B cell (primary cell): ENCODE data around the gene RNF157. TPM values are rescaled to one million over a fixed set of nuclear protein-coding genes. Genes with fewer than 3 reads are reported as not detected.

Experiments used
- ATAC-seq: fragments of 200-7000 bp; cut with Tn5 transposase; one replicate; pipeline ENCODE4 v1.10.0; 2021; ENCODE audit warnings: low read depth, mild to moderate bottlenecking, moderate number of reproducible peaks, moderate library complexity
- CTCF ChIA-PET: fragments of 350-600 bp; sonication (Branson Sonifier 250); formaldehyde crosslinking; loops from one replicate; lab custom pipeline; 2021; ENCODE audit warnings: antibody characterized with exemption, inconsistent platforms; lab: Charles Lee
- POLR2A ChIA-PET: fragments of 350-600 bp; sonication (Branson Sonifier 250); formaldehyde crosslinking; loops from one replicate; lab custom pipeline; 2021; ENCODE audit warnings: antibody characterized with exemption; lab: Charles Lee
- DNase-seq: peaks from one replicate; pipeline ENCODE4 v3.0.0; 2013
- H2AFZ ChIP-seq: 2 replicates; pipeline ENCODE4 v1.6.1; 2012; ENCODE audit warnings: mild to moderate bottlenecking, low read depth, low read length; ENCODE audit not compliant: insufficient read depth, poor library complexity, severe bottlenecking
- H3K27ac ChIP-seq, 2 donors: 1 replicate in 1 of 2; 2 replicates in 1 of 2; pipeline ENCODE4 v1.5.1; 2012 to 2013; ENCODE audit warnings: low read length in 2 of 2, mild to moderate bottlenecking in 2 of 2, moderate library complexity in 1 of 2
- H3K27me3 ChIP-seq, 4 experiments: fragments of 200-600 bp in 1 of 4; sonication (generic) in 1 of 4; replicated peaks in 1 of 4; 1 replicate in 2 of 4; 2 replicates in 2 of 4; pipeline versions ENCODE4 v1.6.1 to v1.7.0; 2013 to 2016; ENCODE audit warnings: low read length in 3 of 4, mild to moderate bottlenecking in 2 of 4, mixed read lengths in 1 of 4, moderate library complexity in 1 of 4; ENCODE audit not compliant: insufficient read depth in 4 of 4, control insufficient read depth in 3 of 4; ENCODE audit errors: control extremely low read depth in 1 of 4
- H3K36me3 ChIP-seq, 2 experiments: replicated peaks in 1 of 2; 1 replicate in 1 of 2; 2 replicates in 1 of 2; pipeline versions ENCODE4 v1.6.1 to v1.7.1; 2013; ENCODE audit warnings: low read length in 1 of 2; ENCODE audit not compliant: insufficient read depth in 2 of 2, control insufficient read depth in 1 of 2; ENCODE audit errors: control extremely low read depth in 1 of 2, extremely low read depth in 1 of 2
- H3K4me1 ChIP-seq, 2 donors: fragments of 200-600 bp in 1 of 2; sonication (generic) in 1 of 2; 1 replicate in 1 of 2; 2 replicates in 1 of 2; pipeline versions ENCODE4 v1.5.1 to v1.6.1; 2013 to 2017; ENCODE audit warnings: low read length in 2 of 2; ENCODE audit not compliant: control insufficient read depth in 2 of 2, insufficient read depth in 2 of 2
- H3K4me2 ChIP-seq: replicated peaks from 2 replicates; pipeline ENCODE3; 2012; ENCODE audit warnings: mild to moderate bottlenecking, low read depth, low read length; ENCODE audit not compliant: poor library complexity, severe bottlenecking
- H3K4me3 ChIP-seq, 5 experiments: fragments of 200-600 bp in 1 of 5; sonication (generic) in 1 of 5; 1 replicate in 3 of 5; 2 replicates in 2 of 5; pipeline versions ENCODE4 v1.5.1 to v1.7.0; 2011 to 2016; ENCODE audit warnings: low read length in 4 of 5, mild to moderate bottlenecking in 4 of 5, low read depth in 2 of 5, control low read depth in 1 of 5, moderate library complexity in 1 of 5; ENCODE audit not compliant: insufficient read depth in 1 of 5; ENCODE audit errors: control extremely low read depth in 1 of 5, extremely low read depth in 1 of 5
- H3K79me2 ChIP-seq: fragments of 200-600 bp; sonication (generic); one replicate; pipeline ENCODE4 v1.6.0; 2016; ENCODE audit warnings: low read length; ENCODE audit not compliant: control insufficient read depth, insufficient read depth
- H3K9ac ChIP-seq: fragments of 200-600 bp; sonication (generic); 2 replicates; pipeline ENCODE4 v1.6.1; 2017; ENCODE audit warnings: mild to moderate bottlenecking, low read length, moderate library complexity
- H3K9me3 ChIP-seq, 3 donors: one replicate each; pipeline versions ENCODE4 v1.6.1 to v1.7.1; 2013; ENCODE audit warnings: low read length in 2 of 3; ENCODE audit not compliant: control insufficient read depth in 2 of 3, insufficient read depth in 1 of 3; ENCODE audit errors: control extremely low read depth in 1 of 3
- H4K20me1 ChIP-seq: 2 replicates; pipeline ENCODE4 v1.6.0; 2012; ENCODE audit warnings: mild to moderate bottlenecking, low read length; ENCODE audit not compliant: insufficient read depth, control insufficient read depth, poor library complexity, severe bottlenecking
- H3K27ac Mint-ChIP-seq: one replicate; pipeline ENCODE4 v1.8.0; 2021; ENCODE audit warnings: mixed read lengths
- H3K27me3 Mint-ChIP-seq: one replicate; pipeline ENCODE4 v1.8.0; 2021; ENCODE audit warnings: mixed read lengths
- H3K4me1 Mint-ChIP-seq: one replicate; pipeline ENCODE4 v1.8.0; 2021; ENCODE audit warnings: mixed read lengths
- H3K4me3 Mint-ChIP-seq: one replicate; pipeline ENCODE4 v1.8.0; 2021; ENCODE audit warnings: mixed read lengths
- H3K9me3 Mint-ChIP-seq: one replicate; pipeline ENCODE4 v1.8.0; 2022; ENCODE audit warnings: mixed read lengths; ENCODE audit not compliant: insufficient read depth
- EZH2 ChIP-seq: IDR thresholded peaks from 2 replicates; pipeline ENCODE4 v1.6.1; 2012; ENCODE audit warnings: borderline replicate concordance, low read depth, mild to moderate bottlenecking, moderate library complexity, low read length; ENCODE audit not compliant: insufficient read depth, poor library complexity, severe bottlenecking
- WGBS: methylation state at CpG from one replicate; pipeline ENCODE4 v1.1.5; 2013; ENCODE audit warnings: missing lambda C conversion rate; ENCODE audit not compliant: insufficient coverage; 5-methylcytosine and 5-hydroxymethylcytosine counted together
- intact Hi-C: fragments of 100-400 bp; cut with micrococcal nuclease; formaldehyde crosslinking; loops from one replicate; pipeline ENCODE4 v1.10.0; 2022
- polyA plus RNA-seq: library from polyadenylated mRNA; depleted of rRNA; stranded (reverse); fragments of >200 nt; gene quantifications from 2 replicates; pipeline ENCODE4 v1.2.3, GENCODE V29; 2012
- total RNA-seq, 2 donors: library from RNA; stranded (reverse); fragments of 120-200 nt in 1 of 2; gene quantifications; 1 replicate in 1 of 2; 2 replicates in 1 of 2; pipeline versions ENCODE4 v1.2.3 to v1.2.4, GENCODE V29; 2013 to 2022
- TF ChIP-seq, protein P1 (sequence below): fragments of 200-600 bp; IDR thresholded peaks from one replicate; pipeline ENCODE4 v1.8.0; 2022; ENCODE audit warnings: antibody characterized with exemption, mild to moderate bottlenecking

RNF157 gene
- total and polyA plus RNA-seq, 2 donors (not counting 1 experiment from before 2014, with no cell fraction given): 0.54 to 1.2 TPM

DNA sequence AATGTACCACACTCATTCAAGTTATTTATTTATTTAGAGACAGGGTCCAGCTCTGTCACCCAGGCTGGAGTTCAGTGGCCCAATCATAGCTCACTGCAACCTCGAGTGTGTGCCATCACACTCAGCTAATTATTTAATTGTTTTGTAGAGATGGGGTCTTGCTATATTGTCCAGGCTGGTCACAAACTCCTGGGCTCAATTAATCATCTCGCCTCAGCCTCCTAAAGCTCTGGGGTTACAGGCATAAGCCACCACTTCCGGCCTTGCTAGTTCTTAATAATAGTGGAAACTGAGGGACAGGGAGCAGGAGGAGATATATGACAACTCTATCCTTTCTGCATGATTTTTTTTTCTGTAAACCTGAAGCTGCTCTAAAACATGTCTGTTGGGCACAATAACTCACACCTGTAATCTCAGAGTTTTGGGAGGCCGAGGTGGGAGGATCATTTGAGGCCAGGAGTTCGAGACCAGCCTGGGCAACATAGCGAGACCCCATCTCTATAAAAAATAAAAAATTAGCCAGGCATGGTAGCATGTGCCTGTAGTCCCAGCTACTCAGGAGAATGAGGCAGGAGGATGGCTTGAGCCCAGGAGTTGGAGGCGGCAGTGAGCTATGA is 125.0 kb downstream of the RNF157 start:
- POLR2A ChIA-PET: interaction anchor here (0.5 kb wide), 1 partner anchor 165 kb away, joined by 5 read pairs; no protein-coding TSS in a partner anchor
- no peaks in the 10 kb centered on the region for H3K9me3 ChIP-seq
- CTCF ChIA-PET: interaction anchor here (1.4 to 16.8 kb wide), 3 partner anchors 159 to 189 kb away, joined by 3 to 435 read pairs (median 3); no protein-coding TSS in a partner anchor
- no peak overlapping the region for H3K4me2 ChIP-seq
- intact Hi-C loops: no loop called here
- 100% methylated on average over 3 of the region's 7 CpGs for WGBS
- H3K79me2 ChIP-seq: no peaks in the 10 kb centered on the region
- Mint-ChIP-seq H3K4me1 (no peaks in the 10 kb centered on the region), H3K9me3 (no peaks in the 10 kb centered on the region), H3K27ac (no peak overlapping the region), H3K27me3 (no peaks in the 10 kb centered on the region), H3K4me3 (no peak overlapping the region)
- no peaks in the 10 kb centered on the region for H3K36me3 ChIP-seq
- DNase-seq (no peak), ATAC-seq (no peak)
- H3K9ac ChIP-seq: no peak overlapping the region
- H2AFZ ChIP-seq: no peak overlapping the region
- H3K4me1 ChIP-seq: no peaks in the 10 kb centered on the region
- H3K4me3 ChIP-seq: no peak overlapping the region
- TF ChIP-seq, protein P1, sequence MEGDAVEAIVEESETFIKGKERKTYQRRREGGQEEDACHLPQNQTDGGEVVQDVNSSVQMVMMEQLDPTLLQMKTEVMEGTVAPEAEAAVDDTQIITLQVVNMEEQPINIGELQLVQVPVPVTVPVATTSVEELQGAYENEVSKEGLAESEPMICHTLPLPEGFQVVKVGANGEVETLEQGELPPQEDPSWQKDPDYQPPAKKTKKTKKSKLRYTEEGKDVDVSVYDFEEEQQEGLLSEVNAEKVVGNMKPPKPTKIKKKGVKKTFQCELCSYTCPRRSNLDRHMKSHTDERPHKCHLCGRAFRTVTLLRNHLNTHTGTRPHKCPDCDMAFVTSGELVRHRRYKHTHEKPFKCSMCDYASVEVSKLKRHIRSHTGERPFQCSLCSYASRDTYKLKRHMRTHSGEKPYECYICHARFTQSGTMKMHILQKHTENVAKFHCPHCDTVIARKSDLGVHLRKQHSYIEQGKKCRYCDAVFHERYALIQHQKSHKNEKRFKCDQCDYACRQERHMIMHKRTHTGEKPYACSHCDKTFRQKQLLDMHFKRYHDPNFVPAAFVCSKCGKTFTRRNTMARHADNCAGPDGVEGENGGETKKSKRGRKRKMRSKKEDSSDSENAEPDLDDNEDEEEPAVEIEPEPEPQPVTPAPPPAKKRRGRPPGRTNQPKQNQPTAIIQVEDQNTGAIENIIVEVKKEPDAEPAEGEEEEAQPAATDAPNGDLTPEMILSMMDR: no peak
- no peak for TF ChIP-seq EZH2
- no peaks in the 10 kb centered on the region for H4K20me1 ChIP-seq
- no peak overlapping the region for H3K27ac ChIP-seq
- peaks cover 0 to 6% (median 0%) of the 10 kb centered on the region in 4 experiments for H3K27me3 ChIP-seq

DNA sequence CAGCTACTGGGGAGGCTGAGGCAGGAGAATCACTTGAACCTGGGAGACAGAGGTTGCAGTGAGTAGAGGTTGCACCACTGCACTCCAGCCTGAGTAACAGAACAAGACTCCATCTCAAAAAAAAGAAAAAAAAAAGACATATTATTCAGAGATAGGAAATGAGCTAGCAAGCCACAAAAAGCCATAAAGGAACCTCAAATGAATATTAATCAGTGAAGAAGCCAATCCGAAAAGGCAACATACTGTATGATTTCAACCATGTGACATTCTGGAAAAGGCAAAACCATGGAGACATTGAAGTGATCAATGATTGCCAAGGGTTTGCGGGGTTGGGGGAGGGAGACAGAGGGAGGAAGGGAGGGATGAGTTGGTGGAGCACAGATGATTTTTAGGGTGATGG is 128.3 kb downstream of the RNF157 start:
- no peak overlapping the region for H3K4me2 ChIP-seq
- no peak overlapping the region for H3K27ac ChIP-seq
- H3K79me2 ChIP-seq: no peaks in the 10 kb centered on the region
- ATAC-seq: no peak
- no peak overlapping the region for H3K4me3 Mint-ChIP-seq
- intact Hi-C loops: no loop called here
- no peaks in the 10 kb centered on the region for H3K27me3 ChIP-seq
- WGBS: 71% methylated on average over 2 of the region's 2 CpGs
- no peaks in the 10 kb centered on the region for H4K20me1 ChIP-seq
- no peak overlapping the region for H3K27ac Mint-ChIP-seq
- DNase-seq: no peak
- no peak overlapping the region for H2AFZ ChIP-seq
- no peaks in the 10 kb centered on the region for H3K4me1 ChIP-seq
- no peaks in the 10 kb centered on the region for H3K4me1 Mint-ChIP-seq
- H3K36me3 ChIP-seq: no peaks in the 10 kb centered on the region
- POLR2A ChIA-PET: no interaction called here
- no peaks in the 10 kb centered on the region for H3K27me3 Mint-ChIP-seq
- CTCF ChIA-PET: interaction anchor here (3.2 kb wide), 1 partner anchor 167 kb away, joined by 13 read pairs; no protein-coding TSS in a partner anchor
- no peak overlapping the region for H3K9ac ChIP-seq
- H3K9me3 ChIP-seq: no peaks in the 10 kb centered on the region
- TF ChIP-seq EZH2: no peak
- TF ChIP-seq, protein P1: no peak
- no peak overlapping the region for H3K4me3 ChIP-seq
- no peaks in the 10 kb centered on the region for H3K9me3 Mint-ChIP-seq
